Measurements from ENCODE around the gene EPAS1. TPM values are rescaled to one million over a fixed set of nuclear protein-coding genes. Genes with fewer than 3 reads are reported as not detected.

EPAS1 gene
- total RNA-seq, 1 experiment from 2014 or later: 106 TPM

- ATAC-seq (peak; percentile 25; the same call in 1 of the 2 replicates), DNase-seq (ENCODE audit: low read depth, low spot score) (no peak)
- Histone ChIP-seq H3K36me3 (ENCODE audit: control insufficient read depth, insufficient read depth, low read length) (no peaks in the 10 kb centered on the region), H3K9me3 (ENCODE audit: control insufficient read depth, insufficient read depth, low read depth, low read length) (no peaks in the 10 kb centered on the region), H3K27me3 (ENCODE audit: control insufficient read depth, insufficient read depth, low read length) (no peaks in the 10 kb centered on the region), H3K27ac (ENCODE audit: low read length) (peak overlapping the region; percentile 59), H3K4me1 (ENCODE audit: control insufficient read depth, insufficient read depth, low read length) (peaks cover 69% of the 10 kb centered on the region), H3K4me3 (ENCODE audit: low read depth in 2 of 2, low read length in 2 of 2) (no peak overlapping the region)
- intact Hi-C loops (cut with micrococcal nuclease; ENCODE audit: unreplicated experiment) (no loop called here), in situ Hi-C loops (cut with HindIII; ENCODE audit: low pct_unique_long_range_greater_than_20kb, low sequenced_read_pairs) (no loop called here)
- POLR2A ChIA-PET: no interaction called here
- TF ChIP-seq CTCF (IDR thresholded peaks at IDR 0.05) (no peak), REST (IDR thresholded peaks at IDR 0.05; ENCODE audit: insufficient read depth in 1 of 2, low read depth in 2 of 2, low read length in 1 of 2) (no peak), POLR2AphosphoS5 (IDR thresholded peaks at IDR 0.05; ENCODE audit: low read depth, low read length) (no peak), TCF7L2 (IDR thresholded peaks at IDR 0.05; ENCODE audit: low read depth, low read length) (no peak), SIN3A (IDR thresholded peaks at IDR 0.05; ENCODE audit: borderline replicate concordance, insufficient read depth, low read depth, low read length) (no peak)
- no TSS peak for BruUV-seq (replicated peaks)
- CTCF ChIA-PET: interaction anchor here (0.7 kb wide), 1 partner anchor 268 kb away, joined by 3 read pairs; no protein-coding TSS in a partner anchor
Observed at GRCh38 chr2:46331109-46331766, 34.0 kb downstream of the EPAS1 start.

- no peaks in the 10 kb centered on the region for H3K27me3 ChIP-seq (ENCODE audit: control insufficient read depth, insufficient read depth, low read length)
- POLR2A ChIA-PET: no interaction called here
- DNase-seq (ENCODE audit: low read depth, low spot score): no peak
- H3K4me1 ChIP-seq (ENCODE audit: control insufficient read depth, insufficient read depth, low read length): peaks cover 81% of the 10 kb centered on the region
- H3K36me3 ChIP-seq (ENCODE audit: control insufficient read depth, insufficient read depth, low read length): no peaks in the 10 kb centered on the region
- no peaks in the 10 kb centered on the region for H3K9me3 ChIP-seq (ENCODE audit: control insufficient read depth, insufficient read depth, low read depth, low read length)
- intact Hi-C loops (cut with micrococcal nuclease; ENCODE audit: unreplicated experiment): no loop called here
- TF ChIP-seq POLR2AphosphoS5 (IDR thresholded peaks at IDR 0.05; ENCODE audit: low read depth, low read length): no peak
- TF ChIP-seq REST (IDR thresholded peaks at IDR 0.05; ENCODE audit: insufficient read depth in 1 of 2, low read depth in 2 of 2, low read length in 1 of 2): no peak
- no peak for TF ChIP-seq SIN3A (IDR thresholded peaks at IDR 0.05; ENCODE audit: borderline replicate concordance, insufficient read depth, low read depth, low read length)
- H3K27ac ChIP-seq (ENCODE audit: low read length): peak overlapping the region; percentile 23
- CTCF ChIA-PET: interaction anchor here (0.5 to 0.9 kb wide), 2 partner anchors 33 to 132 kb away, joined by 3 to 6 read pairs; no protein-coding TSS in a partner anchor
- H3K4me3 ChIP-seq (ENCODE audit: low read depth in 2 of 2, low read length in 2 of 2): no peak overlapping the region
- in situ Hi-C loops (cut with HindIII; ENCODE audit: low pct_unique_long_range_greater_than_20kb, low sequenced_read_pairs): no loop called here
- no TSS peak for BruUV-seq (replicated peaks)
- ATAC-seq: no peak
Observed at GRCh38 chr2:46332686-46333281, 35.6 kb downstream of the EPAS1 start.

Data from Panc1 (cell line).